H9 (cell line): ENCODE results near the gene E4F1. TPM values are rescaled to one million over a fixed set of nuclear protein-coding genes. Genes with fewer than 3 reads are reported as not detected.

ENCODE experiments used
- DNase-seq: peaks from one replicate; pipeline ENCODE4 v3.0.0-alpha.2; 2017
- H2AFZ ChIP-seq: one replicate; pipeline ENCODE4 v1.6.1; 2013; ENCODE audit warnings: mild to moderate bottlenecking, low read length, control low read depth, moderate library complexity
- H2AK5ac ChIP-seq: 2 replicates; pipeline ENCODE4 v1.6.1; 2013; ENCODE audit warnings: low read length, control low read depth, mixed read lengths; ENCODE audit not compliant: insufficient read length
- H2BK120ac ChIP-seq: one replicate; pipeline ENCODE4 v1.6.1; 2013; ENCODE audit warnings: low read depth, mild to moderate bottlenecking, low read length, control low read depth, inconsistent platforms; ENCODE audit not compliant: poor library complexity, severe bottlenecking
- H2BK12ac ChIP-seq: 2 replicates; pipeline ENCODE4 v1.6.1; 2013; ENCODE audit warnings: low read length, control low read depth, mixed read lengths, low read depth; ENCODE audit not compliant: insufficient read length
- H2BK15ac ChIP-seq: 2 replicates; pipeline ENCODE4 v1.6.1; 2013; ENCODE audit warnings: low read depth, low read length, control low read depth
- H2BK20ac ChIP-seq: one replicate; pipeline ENCODE4 v1.6.1; 2013; ENCODE audit warnings: low read depth, mild to moderate bottlenecking, low read length, control low read depth, inconsistent platforms; ENCODE audit not compliant: poor library complexity, severe bottlenecking
- H2BK5ac ChIP-seq: 2 replicates; pipeline ENCODE4 v1.6.1; 2013; ENCODE audit warnings: low read length, control low read depth, mixed read lengths; ENCODE audit not compliant: insufficient read length
- H3K14ac ChIP-seq: 2 replicates; pipeline ENCODE4 v1.6.1; 2013; ENCODE audit warnings: low read length, control low read depth; ENCODE audit not compliant: insufficient read depth
- H3K18ac ChIP-seq: 2 replicates; pipeline ENCODE4 v1.6.1; 2013; ENCODE audit warnings: low read depth, mild to moderate bottlenecking, mixed read lengths, low read length, control low read depth; ENCODE audit not compliant: insufficient read length
- H3K23ac ChIP-seq: 2 replicates; pipeline ENCODE4 v1.6.1; 2013; ENCODE audit warnings: low read length, control low read depth, mixed read lengths, low read depth; ENCODE audit not compliant: insufficient read length
- H3K23me2 ChIP-seq: 2 replicates; pipeline ENCODE4 v1.6.1; 2013; ENCODE audit warnings: low read depth, mild to moderate bottlenecking, mixed read lengths, low read length, control low read depth; ENCODE audit not compliant: insufficient read length, poor library complexity, severe bottlenecking
- H3K27ac ChIP-seq: 2 replicates; pipeline ENCODE4 v1.5.1; 2013; ENCODE audit warnings: low read length, control low read depth, mixed read lengths, low read depth; ENCODE audit not compliant: insufficient read length
- H3K27me3 ChIP-seq: 2 replicates; pipeline ENCODE4 v1.6.1; 2013; ENCODE audit warnings: low read length, control low read depth, inconsistent platforms; ENCODE audit not compliant: insufficient read depth
- H3K4ac ChIP-seq: 2 replicates; pipeline ENCODE4 v1.6.1; 2013; ENCODE audit warnings: low read depth, mild to moderate bottlenecking, control low read depth, inconsistent platforms, low read length, moderate library complexity
- H3K4me1 ChIP-seq: 2 replicates; pipeline ENCODE4 v1.6.1; 2013; ENCODE audit warnings: low read length, control low read depth, inconsistent platforms; ENCODE audit not compliant: insufficient read depth
- H3K4me2 ChIP-seq: 2 replicates; pipeline ENCODE4 v1.6.1; 2013; ENCODE audit warnings: low read length, control low read depth, mixed read lengths; ENCODE audit not compliant: insufficient read length, insufficient read depth
- H3K56ac ChIP-seq: 2 replicates; pipeline ENCODE4 v1.6.1; 2013; ENCODE audit warnings: low read depth, mild to moderate bottlenecking, mixed read lengths, low read length, control low read depth; ENCODE audit not compliant: insufficient read length
- H3K79me1 ChIP-seq: 2 replicates; pipeline ENCODE4 v1.6.1; 2013; ENCODE audit warnings: low read depth, mild to moderate bottlenecking, moderate library complexity, low read length, control low read depth, inconsistent platforms; ENCODE audit not compliant: insufficient read depth, poor library complexity, severe bottlenecking
- H3K79me2 ChIP-seq: 2 replicates; pipeline ENCODE4 v1.6.1; 2013; ENCODE audit warnings: low read length, control low read depth, inconsistent platforms; ENCODE audit not compliant: insufficient read depth
- H3K9ac ChIP-seq: 2 replicates; pipeline ENCODE4 v1.6.1; 2013; ENCODE audit warnings: low read length, control low read depth, mixed read lengths; ENCODE audit not compliant: insufficient read length; ENCODE audit errors: extremely low read depth
- H3K9me3 ChIP-seq: one replicate; pipeline ENCODE4 v1.6.1; 2013; ENCODE audit warnings: low read depth, low read length, inconsistent platforms; ENCODE audit not compliant: control insufficient read depth
- H3T11ph ChIP-seq: one replicate; pipeline ENCODE4 v1.6.1; 2013; ENCODE audit warnings: mild to moderate bottlenecking, low read length, control low read depth, inconsistent platforms
- H4K20me1 ChIP-seq: one replicate; pipeline ENCODE4 v1.6.1; 2013; ENCODE audit not compliant: control insufficient read depth, insufficient read length, insufficient read depth
- H4K5ac ChIP-seq: 2 replicates; pipeline ENCODE4 v1.6.1; 2013; ENCODE audit warnings: low read depth, mild to moderate bottlenecking, mixed read lengths, low read length, control low read depth; ENCODE audit not compliant: insufficient read length
- H4K8ac ChIP-seq: replicated peaks from 2 replicates; pipeline ENCODE4 v1.6.1; 2013; ENCODE audit warnings: low read length, control low read depth, mixed read lengths, low read depth; ENCODE audit not compliant: insufficient read length
- H4K91ac ChIP-seq: 2 replicates; pipeline ENCODE4 v1.6.1; 2013; ENCODE audit warnings: low read depth, mild to moderate bottlenecking, moderate library complexity, mixed read lengths, low read length, control low read depth; ENCODE audit not compliant: insufficient read length
- H3K27ac Mint-ChIP-seq, 3 experiments: 2 replicates in 2 of 3; 3 replicates in 1 of 3; pipeline ENCODE4 v1.8.0; 2020 to 2021; ENCODE audit warnings: mixed read lengths in 3 of 3, mild to moderate bottlenecking in 1 of 3, moderate library complexity in 1 of 3
- H3K27me3 Mint-ChIP-seq: 2 replicates; pipeline ENCODE4 v1.8.0; 2021; ENCODE audit warnings: low read depth, mild to moderate bottlenecking, moderate library complexity, mixed read lengths
- H3K36me3 Mint-ChIP-seq, 3 experiments: 2 replicates in 2 of 3; 3 replicates in 1 of 3; pipeline ENCODE4 v1.8.0; 2020 to 2021; ENCODE audit warnings: low read depth in 3 of 3, mixed read lengths in 3 of 3; ENCODE audit not compliant: insufficient read depth in 1 of 3
- H3K4me1 Mint-ChIP-seq, 2 experiments: 2 replicates each; pipeline ENCODE4 v1.8.0; 2020; ENCODE audit warnings: mixed read lengths in 2 of 2
- H3K4me3 Mint-ChIP-seq, 2 experiments: 2 replicates in 1 of 2; 3 replicates in 1 of 2; pipeline ENCODE4 v1.8.0; 2020 to 2021; ENCODE audit warnings: mild to moderate bottlenecking in 2 of 2, mixed read lengths in 2 of 2, moderate library complexity in 1 of 2
- H3K9me3 Mint-ChIP-seq, 2 experiments: 2 replicates in 1 of 2; 3 replicates in 1 of 2; pipeline ENCODE4 v1.8.0; 2020; ENCODE audit warnings: mild to moderate bottlenecking in 2 of 2, mixed read lengths in 2 of 2, moderate library complexity in 1 of 2
- CTCF ChIP-seq: fragments of 200-600 bp; sonication (generic); conservative IDR thresholded peaks from 3 replicates; pipeline ENCODE4 v1.8.0; 2021; ENCODE audit warnings: antibody characterized with exemption, mild to moderate bottlenecking
- WGBS: extraction: QIAGEN DNeasy Blood & Tissue Kit; methylation state at CpG from one replicate; pipeline ENCODE4 v1.1.7; 2013; ENCODE audit warnings: missing lambda C conversion rate, low lambda C conversion rate, mixed read lengths; ENCODE audit not compliant: insufficient read length; ENCODE audit errors: extremely low coverage; 5-methylcytosine and 5-hydroxymethylcytosine counted together
- total RNA-seq: library from RNA; stranded (reverse); gene quantifications from 2 replicates; pipeline ENCODE4 v1.2.1, GENCODE V29; 2021

E4F1 gene
- total RNA-seq, 1 experiment from 2014 or later, result 35.9 TPM

DNA sequence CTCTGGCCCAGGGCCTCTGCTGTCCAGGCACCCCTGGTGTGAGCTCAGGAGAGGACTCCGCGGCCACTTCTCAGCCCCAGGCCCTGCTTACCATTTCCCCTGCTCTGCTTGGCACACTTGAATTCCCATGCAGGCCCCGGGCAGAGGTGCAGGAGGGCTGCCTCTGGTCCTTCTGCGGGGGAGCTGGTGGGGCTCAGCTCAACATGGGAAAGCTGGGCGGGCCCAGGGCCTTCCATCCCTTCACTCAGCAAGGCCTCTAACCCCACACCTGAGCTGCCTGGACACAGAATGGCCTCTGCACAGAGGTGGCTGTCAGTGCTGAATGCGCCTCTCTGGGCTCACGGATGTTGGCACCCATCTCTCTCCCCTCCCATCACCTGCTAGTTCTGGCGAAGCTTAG lies 57.1 kb downstream of the E4F1 start:
- TF ChIP-seq CTCF, result no peak
- peaks cover 5 to 19% of the 10 kb centered on the region in 2 experiments for H3K4me1 Mint-ChIP-seq
- no peak overlapping the region; a peak in 1 of 7 replicates for H3K27ac Mint-ChIP-seq
- H3K79me1 ChIP-seq, result no peaks in the 10 kb centered on the region
- no peak overlapping the region for H4K5ac ChIP-seq
- no peaks in the 10 kb centered on the region for H3K9me3 Mint-ChIP-seq
- no peaks in the 10 kb centered on the region for H3K79me2 ChIP-seq
- H3T11ph ChIP-seq, result no peak overlapping the region
- no peaks in the 10 kb centered on the region for H3K27me3 ChIP-seq
- no peaks in the 10 kb centered on the region for H3K9me3 ChIP-seq
- no peak overlapping the region for H4K91ac ChIP-seq
- H2BK12ac ChIP-seq, result no peak overlapping the region
- H2AFZ ChIP-seq, result no peak overlapping the region
- H3K4me1 ChIP-seq, result no peaks in the 10 kb centered on the region
- WGBS, result no CpG with 5 or more reads among the region's 8 CpGs
- no peak overlapping the region for H3K4me3 Mint-ChIP-seq
- H2AK5ac ChIP-seq, result no peak overlapping the region
- H3K18ac ChIP-seq, result no peak overlapping the region
- H3K14ac ChIP-seq, result no peak overlapping the region
- H2BK5ac ChIP-seq, result no peak overlapping the region
- no peak overlapping the region for H3K56ac ChIP-seq
- no peak overlapping the region for H3K27ac ChIP-seq
- H3K36me3 Mint-ChIP-seq, result no peaks in the 10 kb centered on the region; a peak in 1 of 7 replicates
- DNase-seq, result no peak
- H2BK15ac ChIP-seq, result no peak overlapping the region
- H3K9ac ChIP-seq, result no peak overlapping the region
- no peak overlapping the region for H4K8ac ChIP-seq
- H3K4me2 ChIP-seq, result no peak overlapping the region
- H3K23me2 ChIP-seq, result no peaks in the 10 kb centered on the region
- no peak overlapping the region for H3K4ac ChIP-seq
- H2BK20ac ChIP-seq, result no peak overlapping the region
- H3K27me3 Mint-ChIP-seq, result peaks cover 7% of the 10 kb centered on the region; the same call in 1 of the 2 replicates
- H3K23ac ChIP-seq, result no peak overlapping the region
- H2BK120ac ChIP-seq, result no peak overlapping the region
- H4K20me1 ChIP-seq, result no peaks in the 10 kb centered on the region
